ENCODE measurements around the gene HENMT1. TPM values are rescaled to one million over a fixed set of nuclear protein-coding genes. Genes with fewer than 3 reads are reported as not detected.

The HENMT1 gene
- total RNA-seq, 1 experiment from 2014 or later: not detected

GRCh38 chr1:108671143-108671542 lies 10.2 kb upstream of the HENMT1 start (continued):
- no peak for TF ChIP-seq REST (IDR thresholded peaks at IDR 0.05; ENCODE audit: low read depth)
- no peak for TF ChIP-seq RAD21 (IDR thresholded peaks at IDR 0.05; ENCODE audit: low read depth)
- TF ChIP-seq JUND (IDR thresholded peaks at IDR 0.05): no peak
- no peak for TF ChIP-seq EGR1 (IDR thresholded peaks at IDR 0.05; ENCODE audit: low read depth)
- TF ChIP-seq EZH2phosphoT487 (IDR thresholded peaks at IDR 0.05; ENCODE audit: borderline replicate concordance): no peak
- TF ChIP-seq YY1 (IDR thresholded peaks at IDR 0.05; ENCODE audit: extremely low read depth, insufficient replicate concordance, low read depth, low read length): no peak
- no peak for TF ChIP-seq ZNF274 (IDR thresholded peaks at IDR 0.05; ENCODE audit: low read depth, low read length)
- no peak for TF ChIP-seq ZBTB33 (IDR thresholded peaks at IDR 0.05; ENCODE audit: extremely low read depth, insufficient replicate concordance, low read length)
- no peak for TF ChIP-seq MAX (IDR thresholded peaks at IDR 0.05)
- TF ChIP-seq FOSL1 (IDR thresholded peaks at IDR 0.05; ENCODE audit: low read depth): no peak
